ENCODE data around the gene NES. TPM values are rescaled to one million over a fixed set of nuclear protein-coding genes. Genes with fewer than 3 reads are reported as not detected.

Gene NES
- total RNA-seq, 2 donors from 2014 or later = 65.8 to 103 TPM

DNA sequence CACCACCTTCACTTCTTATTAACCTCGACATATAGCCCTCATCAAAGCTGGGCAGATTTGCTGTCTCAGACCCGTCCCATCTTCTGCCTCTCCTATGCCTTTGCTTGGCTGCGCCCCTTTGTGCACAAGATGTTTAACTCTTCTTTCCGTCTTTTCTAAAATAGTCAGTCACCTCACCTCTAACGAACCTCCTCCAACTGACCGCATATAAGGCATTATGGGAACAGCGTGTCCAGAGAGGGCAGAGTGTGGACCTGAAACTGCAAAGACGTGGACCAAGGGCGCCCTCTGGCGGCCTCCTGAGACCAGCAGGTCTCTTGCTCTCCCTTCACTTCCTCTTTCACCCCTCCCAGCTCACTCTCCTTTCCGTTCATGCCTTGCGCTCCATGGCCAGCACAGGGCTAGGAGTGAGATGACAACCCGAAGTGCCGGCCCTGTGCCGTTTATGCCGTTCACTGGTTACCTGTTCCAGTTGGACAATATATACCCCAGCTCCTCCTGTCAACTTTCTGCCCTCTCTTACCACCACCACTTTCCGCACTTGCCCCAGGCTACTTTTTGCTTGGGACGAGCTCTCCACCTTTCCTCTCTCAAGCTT is 48.6 kb upstream of the NES start:
- WGBS, 2 experiments (ENCODE audit: insufficient coverage in 1 of 2, insufficient read length in 1 of 2) = 23 to 40% methylated on average over 11 to 18 of the region's 18 CpGs
- H3K27me3 ChIP-seq (ENCODE audit: control insufficient read depth, insufficient read depth, low read length, poor library complexity, severe bottlenecking) = no peaks in the 10 kb centered on the region
- peak overlapping the region; percentile 97 for H3K4me3 ChIP-seq (ENCODE audit: low read length)
- peaks cover 5% of the 10 kb centered on the region for H3K4me1 Mint-ChIP-seq
- no peak overlapping the region for H3K27ac Mint-ChIP-seq
- TF ChIP-seq CTCF (conservative IDR thresholded peaks at IDR 0.05) = peak; percentile 99
- no peaks in the 10 kb centered on the region for H3K27me3 Mint-ChIP-seq (ENCODE audit: insufficient read depth)
- no peak overlapping the region for H3K4me3 Mint-ChIP-seq
- no peak overlapping the region for H3K27ac ChIP-seq (ENCODE audit: low read depth, low read length)
- H3K36me3 ChIP-seq (ENCODE audit: control insufficient read depth, insufficient read depth, low read length) = peaks cover 44% of the 10 kb centered on the region
- no peak overlapping the region for H3K9ac ChIP-seq (ENCODE audit: extremely low read depth, low read length, poor library complexity, severe bottlenecking)
- H3K36me3 Mint-ChIP-seq (ENCODE audit: low read depth) = peaks cover 33% of the 10 kb centered on the region
- no peaks in the 10 kb centered on the region for H3K9me3 Mint-ChIP-seq
- H3K4me1 ChIP-seq (ENCODE audit: control insufficient read depth, insufficient read depth, low read length) = peaks cover 17% of the 10 kb centered on the region
- DNase-seq = peak; percentile 96
- H3K9me3 ChIP-seq (ENCODE audit: control insufficient read depth, low read length) = no peaks in the 10 kb centered on the region

- H3K27me3 ChIP-seq (ENCODE audit: control insufficient read depth, insufficient read depth, low read length, poor library complexity, severe bottlenecking) = no peaks in the 10 kb centered on the region
- Mint-ChIP-seq H3K36me3 (ENCODE audit: low read depth) (peaks cover 37% of the 10 kb centered on the region), H3K4me1 (no peaks in the 10 kb centered on the region), H3K9me3 (no peaks in the 10 kb centered on the region), H3K4me3 (no peak overlapping the region), H3K27me3 (ENCODE audit: insufficient read depth) (no peaks in the 10 kb centered on the region), H3K27ac (no peak overlapping the region)
- H3K4me1 ChIP-seq (ENCODE audit: control insufficient read depth, insufficient read depth, low read length) = peaks cover 5% of the 10 kb centered on the region
- no peak overlapping the region for H3K27ac ChIP-seq (ENCODE audit: low read depth, low read length)
- no peak overlapping the region for H3K4me3 ChIP-seq (ENCODE audit: low read length)
- no peaks in the 10 kb centered on the region for H3K9me3 ChIP-seq (ENCODE audit: control insufficient read depth, low read length)
- peaks cover 47% of the 10 kb centered on the region for H3K36me3 ChIP-seq (ENCODE audit: control insufficient read depth, insufficient read depth, low read length)
- no peak for DNase-seq
- no peak for TF ChIP-seq CTCF (conservative IDR thresholded peaks at IDR 0.05)
- 94 to 98% methylated on average over 4 of the region's 4 CpGs for WGBS, 2 experiments (ENCODE audit: insufficient coverage in 1 of 2, insufficient read length in 1 of 2)
- no peak overlapping the region for H3K9ac ChIP-seq (ENCODE audit: extremely low read depth, low read length, poor library complexity, severe bottlenecking)
Observed at GRCh38 chr1:156721535-156721934, 44.3 kb upstream of the NES start.

- TF ChIP-seq CTCF (conservative IDR thresholded peaks at IDR 0.05) = no peak
- no peak for DNase-seq
- no peaks in the 10 kb centered on the region for H3K9me3 Mint-ChIP-seq
- Histone ChIP-seq H3K4me3 (ENCODE audit: low read length) (no peak overlapping the region), H3K9me3 (ENCODE audit: control insufficient read depth, low read length) (no peaks in the 10 kb centered on the region), H3K27me3 (ENCODE audit: control insufficient read depth, insufficient read depth, low read length, poor library complexity, severe bottlenecking) (no peaks in the 10 kb centered on the region), H3K27ac (ENCODE audit: low read depth, low read length) (no peak overlapping the region), H3K9ac (ENCODE audit: extremely low read depth, low read length, poor library complexity, severe bottlenecking) (no peak overlapping the region), H3K36me3 (ENCODE audit: control insufficient read depth, insufficient read depth, low read length) (peaks cover 47% of the 10 kb centered on the region), H3K4me1 (ENCODE audit: control insufficient read depth, insufficient read depth, low read length) (peaks cover 5% of the 10 kb centered on the region)
- H3K36me3 Mint-ChIP-seq (ENCODE audit: low read depth) = peaks cover 37% of the 10 kb centered on the region
- H3K27ac Mint-ChIP-seq = peak overlapping the region; percentile 44
- WGBS, 2 experiments (ENCODE audit: insufficient coverage in 1 of 2, insufficient read length in 1 of 2) = 89 to 91% methylated on average over 2 of the region's 2 CpGs
- no peaks in the 10 kb centered on the region for H3K27me3 Mint-ChIP-seq (ENCODE audit: insufficient read depth)
- no peaks in the 10 kb centered on the region for H3K4me1 Mint-ChIP-seq
- no peak overlapping the region for H3K4me3 Mint-ChIP-seq
Observed at GRCh38 chr1:156721131-156721530, 43.9 kb upstream of the NES start.

All from endodermal cell (in vitro differentiated cells).